ENCODE measurements around the gene SEC14L5.

GRCh38 chr16:4908854-4909401 lies 49.2 kb upstream of the SEC14L5 start:
- TF ChIP-seq CTCF (IDR thresholded peaks at IDR 0.05 in 2 of 3, conservative IDR thresholded peaks at IDR 0.05 in 1 of 3; ENCODE audit: borderline replicate concordance in 1 of 3, insufficient read depth in 1 of 3, low read depth in 2 of 3, low read length in 2 of 3) (no peak), POLR2A (IDR thresholded peaks at IDR 0.05; ENCODE audit: borderline replicate concordance, extremely low read depth, insufficient read depth, insufficient read length) (no peak), EZH2 (IDR thresholded peaks at IDR 0.05) (no peak), RAD21 (IDR thresholded peaks at IDR 0.05; ENCODE audit: low read depth) (no peak)
- TF ChIP-seq, protein P1, sequence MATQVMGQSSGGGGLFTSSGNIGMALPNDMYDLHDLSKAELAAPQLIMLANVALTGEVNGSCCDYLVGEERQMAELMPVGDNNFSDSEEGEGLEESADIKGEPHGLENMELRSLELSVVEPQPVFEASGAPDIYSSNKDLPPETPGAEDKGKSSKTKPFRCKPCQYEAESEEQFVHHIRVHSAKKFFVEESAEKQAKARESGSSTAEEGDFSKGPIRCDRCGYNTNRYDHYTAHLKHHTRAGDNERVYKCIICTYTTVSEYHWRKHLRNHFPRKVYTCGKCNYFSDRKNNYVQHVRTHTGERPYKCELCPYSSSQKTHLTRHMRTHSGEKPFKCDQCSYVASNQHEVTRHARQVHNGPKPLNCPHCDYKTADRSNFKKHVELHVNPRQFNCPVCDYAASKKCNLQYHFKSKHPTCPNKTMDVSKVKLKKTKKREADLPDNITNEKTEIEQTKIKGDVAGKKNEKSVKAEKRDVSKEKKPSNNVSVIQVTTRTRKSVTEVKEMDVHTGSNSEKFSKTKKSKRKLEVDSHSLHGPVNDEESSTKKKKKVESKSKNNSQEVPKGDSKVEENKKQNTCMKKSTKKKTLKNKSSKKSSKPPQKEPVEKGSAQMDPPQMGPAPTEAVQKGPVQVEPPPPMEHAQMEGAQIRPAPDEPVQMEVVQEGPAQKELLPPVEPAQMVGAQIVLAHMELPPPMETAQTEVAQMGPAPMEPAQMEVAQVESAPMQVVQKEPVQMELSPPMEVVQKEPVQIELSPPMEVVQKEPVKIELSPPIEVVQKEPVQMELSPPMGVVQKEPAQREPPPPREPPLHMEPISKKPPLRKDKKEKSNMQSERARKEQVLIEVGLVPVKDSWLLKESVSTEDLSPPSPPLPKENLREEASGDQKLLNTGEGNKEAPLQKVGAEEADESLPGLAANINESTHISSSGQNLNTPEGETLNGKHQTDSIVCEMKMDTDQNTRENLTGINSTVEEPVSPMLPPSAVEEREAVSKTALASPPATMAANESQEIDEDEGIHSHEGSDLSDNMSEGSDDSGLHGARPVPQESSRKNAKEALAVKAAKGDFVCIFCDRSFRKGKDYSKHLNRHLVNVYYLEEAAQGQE (IDR thresholded peaks at IDR 0.05; ENCODE audit: low read depth): no peak
